Fibroblast of pulmonary artery (primary cell): ENCODE measurements around the gene MYO1A.

Source experiments
- DNase-seq: peaks from one replicate; pipeline ENCODE4 v3.0.0-alpha.2; 2010; ENCODE audit warnings: low read depth
- H3K4me3 ChIP-seq: replicated peaks from 2 replicates; pipeline ENCODE4 v1.5.1; 2011; ENCODE audit warnings: low read depth, mild to moderate bottlenecking, control low read depth, low read length, moderate library complexity
- CTCF ChIP-seq: IDR thresholded peaks from 2 replicates; pipeline ENCODE4 v1.5.1; 2011; ENCODE audit warnings: mild to moderate bottlenecking, control low read depth, low read length, inconsistent platforms; ENCODE audit errors: missing control alignments

The MYO1A gene

GRCh38 chr12:57049119-57049446 lies 846 bp downstream of the MYO1A start:
- DNase-seq: no peak
- no peak for TF ChIP-seq CTCF
- no peak overlapping the region for H3K4me3 ChIP-seq

- H3K4me3 ChIP-seq: no peak overlapping the region
- TF ChIP-seq CTCF: no peak
- DNase-seq: no peak
Observed at GRCh38 chr12:57048423-57049118, 1.4 kb downstream of the MYO1A start.

GRCh38 chr12:57047981-57048380 lies 1.9 kb downstream of the MYO1A start:
- no peak for DNase-seq
- TF ChIP-seq CTCF: no peak
- H3K4me3 ChIP-seq: no peak overlapping the region

- H3K4me3 ChIP-seq: no peak overlapping the region
- TF ChIP-seq CTCF: no peak
Observed at GRCh38 chr12:57046947-57047890, 2.7 kb downstream of the MYO1A start.

GRCh38 chr12:57046086-57046791 lies 3.7 kb downstream of the MYO1A start:
- TF ChIP-seq CTCF: no peak
- H3K4me3 ChIP-seq: no peak overlapping the region
- no peak for DNase-seq

More at GRCh38 chr12:57046947-57047890, 2.7 kb downstream of the MYO1A start:
- DNase-seq: no peak

DNA sequence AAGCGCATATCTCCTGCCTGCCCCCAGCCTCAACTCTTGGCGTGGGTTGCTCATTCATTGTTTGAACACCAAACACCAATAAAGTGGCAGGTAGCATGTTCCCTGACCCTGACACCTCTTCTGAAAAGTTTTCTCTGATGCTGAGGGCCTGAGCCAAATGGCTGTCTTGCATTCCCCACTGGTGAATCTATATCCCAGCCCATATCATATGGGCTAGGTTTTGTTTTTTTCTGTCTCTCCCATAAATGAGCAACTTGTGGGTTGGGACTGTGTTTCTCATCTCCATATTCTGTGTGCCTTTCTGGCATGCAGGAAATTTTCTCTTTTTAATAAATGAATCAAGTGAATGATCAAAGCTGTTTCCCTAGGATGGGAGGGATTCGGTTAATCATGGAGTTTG lies 5.0 kb downstream of the MYO1A start:
- no peak overlapping the region for H3K4me3 ChIP-seq
- no peak for DNase-seq
- no peak for TF ChIP-seq CTCF
